Nephron (organoid): ENCODE data around the gene RBM47.
A peak's percentile ranks its signal among the peaks of the same experiment; 100 is the strongest.

Experiments used
- H3K27ac Mint-ChIP-seq, 3 experiments: 2 replicates each; pipeline ENCODE4 v1.8.0; 2020; ENCODE audit warnings: mixed read lengths in 3 of 3, mild to moderate bottlenecking in 2 of 3, moderate library complexity in 1 of 3
- H3K27me3 Mint-ChIP-seq: 2 replicates; pipeline ENCODE4 v1.8.0; 2021; ENCODE audit warnings: low read depth, mild to moderate bottlenecking, moderate library complexity, mixed read lengths
- H3K36me3 Mint-ChIP-seq: 2 replicates; pipeline ENCODE4 v1.8.0; 2020; ENCODE audit warnings: low read depth, mixed read lengths
- H3K4me1 Mint-ChIP-seq: 2 replicates; pipeline ENCODE4 v1.8.0; 2020; ENCODE audit warnings: mixed read lengths
- H3K4me3 Mint-ChIP-seq, 3 experiments: 2 replicates each; pipeline ENCODE4 v1.8.0; 2020; ENCODE audit warnings: mild to moderate bottlenecking in 3 of 3, mixed read lengths in 3 of 3, moderate library complexity in 2 of 3
- H3K9me3 Mint-ChIP-seq: 2 replicates; pipeline ENCODE4 v1.8.0; 2020; ENCODE audit warnings: mixed read lengths
- CTCF ChIP-seq, 3 experiments: fragments of 200-600 bp; sonication (generic); IDR thresholded peaks; one replicate each; pipeline ENCODE4 v1.5.0; 2021; ENCODE audit warnings: antibody characterized with exemption in 3 of 3; ENCODE audit not compliant: unreplicated experiment in 3 of 3

Gene RBM47

GRCh38 chr4:40587826-40588225, 41.8 kb downstream of the RBM47 start:
- no peak overlapping the region for H3K27ac Mint-ChIP-seq
- H3K27me3 Mint-ChIP-seq: peaks cover 4% of the 10 kb centered on the region
- H3K36me3 Mint-ChIP-seq: no peaks in the 10 kb centered on the region
- H3K4me1 Mint-ChIP-seq: no peaks in the 10 kb centered on the region
- no peak for TF ChIP-seq CTCF (IDR thresholded peaks at IDR 0.05; ENCODE audit: unreplicated experiment in 3 of 3)
- H3K9me3 Mint-ChIP-seq: no peaks in the 10 kb centered on the region
- H3K4me3 Mint-ChIP-seq: no peak overlapping the region

GRCh38 chr4:40587351-40587750, 42.3 kb downstream of the RBM47 start:
- Mint-ChIP-seq H3K9me3 (no peaks in the 10 kb centered on the region), H3K27me3 (peaks cover 4% of the 10 kb centered on the region), H3K4me1 (no peaks in the 10 kb centered on the region), H3K4me3 (no peak overlapping the region), H3K36me3 (no peaks in the 10 kb centered on the region), H3K27ac (peak overlapping the region in 1 of 3 experiments; percentile 23)
- TF ChIP-seq CTCF (IDR thresholded peaks at IDR 0.05; ENCODE audit: unreplicated experiment in 3 of 3): no peak

- Mint-ChIP-seq H3K36me3 (no peaks in the 10 kb centered on the region), H3K4me1 (no peaks in the 10 kb centered on the region), H3K27me3 (peaks cover 4% of the 10 kb centered on the region), H3K27ac (peak overlapping the region in 1 of 3 experiments; percentile 23), H3K9me3 (no peaks in the 10 kb centered on the region), H3K4me3 (no peak overlapping the region)
- no peak for TF ChIP-seq CTCF (IDR thresholded peaks at IDR 0.05; ENCODE audit: unreplicated experiment in 3 of 3)
Observed at GRCh38 chr4:40586729-40587128, 42.9 kb downstream of the RBM47 start.

- no peaks in the 10 kb centered on the region for H3K9me3 Mint-ChIP-seq
- H3K4me3 Mint-ChIP-seq: no peak overlapping the region
- peaks cover 4% of the 10 kb centered on the region for H3K27me3 Mint-ChIP-seq
- no peaks in the 10 kb centered on the region for H3K4me1 Mint-ChIP-seq
- peak overlapping the region in 1 of 3 experiments; percentile 70 for H3K27ac Mint-ChIP-seq
- no peak for TF ChIP-seq CTCF (IDR thresholded peaks at IDR 0.05; ENCODE audit: unreplicated experiment in 3 of 3)
- H3K36me3 Mint-ChIP-seq: no peaks in the 10 kb centered on the region
Observed at GRCh38 chr4:40586034-40586433, 43.6 kb downstream of the RBM47 start.

- no peak for TF ChIP-seq CTCF (IDR thresholded peaks at IDR 0.05; ENCODE audit: unreplicated experiment in 3 of 3)
- peak overlapping the region in 1 of 3 experiments; percentile 70 for H3K27ac Mint-ChIP-seq
- H3K4me1 Mint-ChIP-seq: no peaks in the 10 kb centered on the region
- no peak overlapping the region for H3K4me3 Mint-ChIP-seq
- peaks cover 4% of the 10 kb centered on the region for H3K27me3 Mint-ChIP-seq
- no peaks in the 10 kb centered on the region for H3K9me3 Mint-ChIP-seq
- H3K36me3 Mint-ChIP-seq: no peaks in the 10 kb centered on the region
Observed at GRCh38 chr4:40585201-40585799, 44.4 kb downstream of the RBM47 start.

- H3K27ac Mint-ChIP-seq: peak overlapping the region in 2 of 3 experiments; percentile 43 to 94
- no peak for TF ChIP-seq CTCF (IDR thresholded peaks at IDR 0.05; ENCODE audit: unreplicated experiment in 3 of 3)
- no peaks in the 10 kb centered on the region for H3K36me3 Mint-ChIP-seq
- H3K9me3 Mint-ChIP-seq: no peaks in the 10 kb centered on the region
- peaks cover 4% of the 10 kb centered on the region for H3K27me3 Mint-ChIP-seq
- H3K4me3 Mint-ChIP-seq: no peak overlapping the region
- H3K4me1 Mint-ChIP-seq: no peaks in the 10 kb centered on the region
Observed at GRCh38 chr4:40584517-40585141, 45.0 kb downstream of the RBM47 start.
